ENCODE results near the gene MRAS.

- no peak for TF ChIP-seq EP300 (IDR thresholded peaks at IDR 0.05; ENCODE audit: borderline replicate concordance in 1 of 2, low read depth in 2 of 2, low read length in 2 of 2)
- no peak for TF ChIP-seq JUND (IDR thresholded peaks at IDR 0.05; ENCODE audit: low read length)
- TF ChIP-seq POLR2AphosphoS5 (IDR thresholded peaks at IDR 0.05; ENCODE audit: low read depth, low read length) = no peak
- TF ChIP-seq POLR2A (IDR thresholded peaks at IDR 0.05; ENCODE audit: control extremely low read depth in 1 of 2, low read depth in 2 of 2, low read length in 2 of 2) = no peak
- TF ChIP-seq CHD1 (IDR thresholded peaks at IDR 0.05; ENCODE audit: low read depth, low read length) = no peak
These were observed 30.6 kb downstream of the MRAS start for GRCh38 chr3:138378990-138379389.
